ENCODE results near the gene EFCAB14.
A peak's percentile ranks its signal among the peaks of the same experiment; 100 is the strongest.
"Not testable (repeated sequence)": the region's sequence is repeated elsewhere in the genome, so short reads cannot be mapped to it uniquely, and the experiment has no call there.

Gene EFCAB14

DNA sequence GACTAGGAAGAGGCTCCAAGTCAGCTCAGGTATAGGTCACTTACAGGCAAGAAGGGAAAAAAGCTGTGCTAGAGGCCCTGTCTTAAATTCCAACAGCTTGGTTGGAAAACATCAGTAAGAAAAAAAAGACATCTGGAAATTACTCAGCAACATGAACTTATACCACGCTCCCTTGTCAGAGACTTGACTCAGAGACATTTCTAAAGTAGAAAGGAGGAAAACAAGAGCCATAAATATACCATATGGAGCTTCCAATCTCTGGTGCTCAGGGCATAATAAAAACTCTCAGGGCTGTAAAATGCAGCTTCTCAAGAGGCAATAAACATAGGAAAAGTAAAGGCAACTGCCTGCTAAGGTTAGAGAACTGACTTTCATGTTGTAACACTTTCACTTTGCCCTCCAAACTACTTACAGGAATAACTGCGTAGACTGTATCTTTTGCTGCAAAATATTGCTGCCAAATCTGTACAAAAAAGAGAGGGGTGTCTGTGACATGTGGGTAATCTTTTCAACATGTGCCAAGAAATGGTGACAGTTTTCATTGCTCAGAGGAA, 65.4 kb downstream of the EFCAB14 start:
- no peak for DNase-seq (ENCODE audit: low spot score)

DNA sequence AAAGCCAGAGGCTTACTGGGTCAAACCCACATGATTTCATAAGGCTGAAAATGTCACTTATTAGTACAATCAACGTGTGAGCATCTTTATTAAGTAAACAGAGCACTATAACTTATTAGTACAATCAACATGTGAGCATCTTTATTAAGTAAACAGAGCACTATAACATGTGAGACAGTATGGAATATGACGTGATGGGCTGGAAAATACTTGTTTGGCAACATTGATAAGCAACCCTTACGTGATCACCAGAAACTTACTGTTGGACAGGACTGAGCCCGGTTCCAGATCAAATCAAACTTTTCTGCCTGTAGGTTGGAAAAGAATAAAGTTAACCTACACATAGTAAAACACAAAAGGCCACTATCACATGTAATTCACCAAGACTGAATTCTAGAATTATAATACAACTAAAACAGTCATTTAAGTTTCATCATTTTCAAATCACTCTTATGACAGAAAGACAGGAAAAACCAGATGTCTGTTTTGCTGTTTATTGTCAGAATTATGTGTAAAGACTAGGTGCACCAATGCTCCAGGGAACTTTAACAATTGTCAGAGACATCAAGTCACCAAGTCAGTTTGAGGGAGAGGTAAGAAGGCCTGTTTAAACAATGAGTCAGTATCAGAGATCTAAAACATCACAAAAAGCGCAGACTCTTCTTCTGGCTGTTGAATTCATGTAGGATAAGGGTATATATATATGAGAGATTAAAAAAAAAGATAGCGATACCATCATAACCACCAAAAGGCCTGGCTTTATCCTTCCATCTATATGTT, 66.4 kb downstream of the EFCAB14 start:
- no peak for DNase-seq (ENCODE audit: low spot score)

DNA sequence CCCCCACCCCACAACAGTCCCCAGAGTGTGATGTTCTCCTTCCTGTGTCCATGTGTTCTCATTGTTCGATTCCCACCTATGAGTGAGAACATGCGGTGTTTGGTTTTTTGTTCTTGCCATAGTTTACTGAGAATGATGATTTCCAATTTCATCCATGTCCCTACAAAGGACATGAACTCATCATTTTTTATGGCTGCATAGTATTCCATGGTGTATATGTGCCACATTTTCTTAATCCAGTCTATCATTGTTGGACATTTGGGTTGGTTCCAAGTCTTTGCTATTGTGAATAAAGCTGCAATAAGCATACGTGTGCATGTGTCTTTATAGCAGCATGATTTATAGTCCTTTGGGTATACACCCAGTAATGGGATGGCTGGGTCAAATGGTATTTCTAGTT, 67.8 kb downstream of the EFCAB14 start:
- not testable (repeated sequence) for DNase-seq (ENCODE audit: low spot score)

DNA sequence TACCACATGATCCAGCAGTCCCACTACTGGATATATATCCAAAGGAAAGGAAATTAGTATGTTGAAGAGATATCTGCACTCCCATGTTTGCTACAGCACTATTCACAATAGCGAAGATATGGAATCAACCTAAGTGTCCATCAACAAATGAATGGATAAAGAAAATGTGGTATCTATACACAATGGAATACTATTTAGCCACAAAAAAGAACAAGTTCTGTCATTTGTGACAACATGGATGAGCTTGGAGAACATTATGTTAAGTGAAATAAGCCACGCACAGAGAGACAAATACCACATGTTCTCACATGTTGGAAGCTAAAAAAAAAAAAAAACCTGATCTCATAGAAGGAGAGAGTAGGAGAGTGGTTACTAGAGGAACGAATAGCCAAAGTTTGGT, 68.4 kb downstream of the EFCAB14 start:
- DNase-seq (ENCODE audit: low spot score), result no peak

DNA sequence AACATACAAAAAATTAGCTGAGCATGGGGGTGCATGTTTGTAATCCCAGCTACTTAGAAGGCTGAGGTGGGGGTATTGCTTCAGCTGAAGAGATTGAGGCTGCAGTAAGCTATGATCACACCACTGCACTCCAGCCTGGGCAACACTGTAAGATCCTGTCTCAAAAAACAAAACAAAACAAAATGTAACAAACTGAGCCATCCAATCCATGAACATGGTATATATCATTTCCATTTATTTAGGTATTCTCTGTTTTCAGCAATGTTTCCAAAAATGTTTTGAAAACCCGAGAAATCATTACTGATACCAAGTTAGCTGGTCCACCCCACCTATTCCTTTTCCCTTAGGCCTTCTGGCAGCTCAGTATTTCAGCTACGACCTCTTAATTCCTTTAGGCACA, 69.2 kb downstream of the EFCAB14 start:
- no peak for DNase-seq (ENCODE audit: low spot score)

DNA sequence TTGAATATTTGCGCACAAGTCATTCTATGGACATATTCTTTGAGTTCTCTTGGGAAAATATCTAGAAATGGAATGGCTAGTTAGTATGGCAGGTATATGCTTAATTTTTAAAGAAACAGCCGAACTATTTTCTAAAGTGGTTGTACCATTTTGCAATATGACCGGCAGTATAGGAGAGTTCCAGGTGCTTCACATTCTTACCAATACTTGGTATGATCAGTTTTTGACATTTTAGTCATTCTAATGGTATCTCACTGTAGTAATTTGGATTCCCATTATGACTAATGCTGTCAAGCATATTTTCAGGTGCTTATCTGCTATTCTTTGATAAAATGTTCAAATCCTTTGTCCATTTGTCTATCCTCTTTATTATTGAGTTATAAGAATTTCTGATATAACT, 71.3 kb downstream of the EFCAB14 start:
- DNase-seq (ENCODE audit: low spot score), result no peak

DNA sequence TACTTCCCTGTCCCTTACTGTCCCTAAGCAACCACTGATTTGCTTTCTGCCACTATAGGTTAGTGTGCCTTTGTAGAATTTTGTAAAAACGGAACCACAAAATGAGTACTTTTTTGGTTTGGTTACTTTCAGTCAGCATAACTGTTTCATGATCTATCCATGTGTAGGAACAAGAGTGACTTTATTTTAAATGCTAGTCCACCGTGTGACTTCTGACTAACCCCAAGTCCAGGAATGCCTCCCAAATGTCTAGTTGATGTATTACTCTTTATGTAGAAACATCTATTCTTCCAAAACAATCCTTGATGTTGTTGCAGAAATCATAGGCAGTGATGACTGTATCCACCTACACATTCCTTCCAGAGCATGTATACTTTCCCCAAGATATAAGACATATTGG, 72.1 kb downstream of the EFCAB14 start:
- no peak for DNase-seq (ENCODE audit: low spot score)

DNA sequence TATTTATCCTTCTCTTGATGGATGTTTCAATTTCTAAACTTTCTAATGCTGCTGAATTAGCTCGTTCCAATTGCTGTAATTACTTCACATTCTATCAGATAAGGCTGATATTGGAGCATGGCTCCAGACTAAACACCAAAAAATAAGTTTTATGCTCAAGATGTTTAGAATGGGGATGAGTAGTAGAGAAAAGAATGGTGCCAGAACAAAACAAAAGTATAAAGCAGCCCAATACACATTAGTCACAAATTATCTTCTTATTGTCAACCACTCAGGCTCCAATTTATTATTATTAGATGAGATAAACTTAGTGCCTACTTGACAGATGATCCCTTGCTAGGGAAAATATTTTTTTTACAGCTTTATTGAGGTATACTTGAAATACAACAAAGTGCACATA, 72.6 kb downstream of the EFCAB14 start:
- DNase-seq (ENCODE audit: low spot score), result no peak

DNA sequence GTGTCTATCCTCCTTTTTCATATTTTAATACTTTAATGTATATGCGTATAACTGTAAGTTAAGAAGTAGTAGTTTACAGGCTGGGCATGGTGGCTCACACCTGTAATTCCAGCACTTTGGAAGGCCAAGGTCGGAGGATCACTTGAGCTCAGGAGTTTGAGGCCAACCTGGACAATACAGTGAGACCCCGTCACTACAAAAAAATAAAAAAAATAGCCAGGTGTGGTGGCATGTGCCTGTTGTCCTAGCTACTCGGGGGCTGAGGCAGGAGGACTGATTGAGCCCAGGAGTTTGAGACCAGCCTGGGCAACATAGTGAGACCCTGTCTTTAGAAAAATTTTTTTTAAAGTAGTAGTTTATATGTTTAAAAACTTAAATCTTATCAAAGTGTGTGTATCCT, 73.1 kb downstream of the EFCAB14 start:
- no peak for DNase-seq (ENCODE audit: low spot score)

DNA sequence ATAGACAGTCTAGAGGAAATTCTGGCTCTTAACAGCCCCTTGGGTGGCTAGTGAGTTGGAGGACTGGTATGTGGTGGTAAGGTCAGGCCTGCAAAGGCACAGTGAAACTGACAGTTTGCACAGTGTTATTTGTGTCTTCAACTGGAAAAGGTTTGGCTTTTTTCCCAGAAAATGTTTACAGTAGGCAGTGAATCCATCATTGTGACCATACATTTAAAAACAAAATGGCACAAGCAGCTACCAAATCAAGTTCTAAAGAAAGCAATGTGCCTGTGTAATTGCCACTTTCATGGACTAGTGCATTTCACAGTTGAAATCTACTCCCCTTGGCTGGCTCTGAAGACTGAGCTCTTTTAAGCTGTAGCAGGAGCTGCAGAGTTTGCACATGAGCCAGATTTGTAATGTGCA, 75.5 kb downstream of the EFCAB14 start:
- DNase-seq (ENCODE audit: low spot score), result peak; percentile 81

DNA sequence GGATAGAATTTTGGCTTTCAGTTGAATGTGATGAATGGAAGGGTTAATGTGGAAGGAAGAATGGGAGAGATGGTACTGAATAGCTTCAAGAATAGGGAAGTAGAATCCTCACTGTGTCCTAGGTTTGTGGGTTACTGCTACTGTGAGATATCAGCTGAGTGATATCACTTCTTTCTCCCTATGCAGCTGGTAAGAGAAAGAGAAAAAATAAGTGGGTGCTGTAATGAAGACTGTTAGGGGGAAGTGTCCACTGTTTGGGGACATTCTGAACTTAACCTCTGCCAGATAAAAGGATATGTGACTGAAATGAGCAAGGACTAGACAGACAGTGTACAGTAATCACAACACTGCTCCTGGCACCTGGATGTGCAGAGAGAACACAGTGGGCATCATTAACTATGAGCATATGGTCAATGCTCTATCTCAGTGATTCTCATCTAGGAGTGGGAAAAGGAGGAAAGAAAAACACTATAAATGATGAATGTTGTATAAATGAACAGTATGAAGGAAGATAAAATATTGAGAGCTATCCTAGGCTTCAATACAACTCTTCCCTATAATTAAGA, 76.7 kb downstream of the EFCAB14 start:
- DNase-seq (ENCODE audit: low spot score), result peak; percentile 64

DNA sequence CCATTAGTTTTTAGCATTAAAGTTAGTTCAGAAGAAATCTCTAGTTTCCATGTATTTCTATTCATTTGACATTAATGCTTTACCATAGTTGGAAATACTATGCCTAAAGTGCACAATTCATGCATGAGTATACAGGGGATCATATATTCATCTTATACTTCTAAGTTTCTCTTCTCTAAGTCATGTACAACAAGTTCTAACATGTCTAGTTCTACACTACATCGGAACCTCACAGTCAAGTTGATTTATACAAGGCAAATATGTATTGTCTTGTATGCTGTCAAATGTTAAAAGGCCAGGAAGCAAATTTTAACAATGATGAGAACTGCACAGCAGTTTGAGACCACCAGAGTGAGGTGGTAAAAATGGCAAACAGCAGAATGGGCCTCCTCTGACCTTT, 79.4 kb downstream of the EFCAB14 start:
- DNase-seq (ENCODE audit: low spot score), result no peak

DNA sequence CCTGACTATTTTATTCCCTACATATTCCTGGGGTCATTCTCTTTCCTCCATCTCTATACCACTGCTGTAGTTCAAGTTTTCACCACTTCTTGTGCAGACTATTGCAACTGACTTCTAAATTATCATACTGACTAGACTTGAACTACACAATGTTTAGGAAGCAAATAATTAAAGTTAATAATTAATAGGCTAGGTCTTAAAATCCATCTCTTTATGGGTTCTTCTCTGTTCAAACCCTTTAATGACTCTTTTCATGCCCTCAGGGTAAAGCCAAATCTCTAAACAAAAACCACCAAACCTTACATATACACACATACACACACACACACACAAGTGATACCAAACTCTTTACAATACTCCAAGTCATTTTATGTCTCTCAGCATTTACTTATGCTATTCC, 80.0 kb downstream of the EFCAB14 start:
- DNase-seq (ENCODE audit: low spot score), result no peak

DNA sequence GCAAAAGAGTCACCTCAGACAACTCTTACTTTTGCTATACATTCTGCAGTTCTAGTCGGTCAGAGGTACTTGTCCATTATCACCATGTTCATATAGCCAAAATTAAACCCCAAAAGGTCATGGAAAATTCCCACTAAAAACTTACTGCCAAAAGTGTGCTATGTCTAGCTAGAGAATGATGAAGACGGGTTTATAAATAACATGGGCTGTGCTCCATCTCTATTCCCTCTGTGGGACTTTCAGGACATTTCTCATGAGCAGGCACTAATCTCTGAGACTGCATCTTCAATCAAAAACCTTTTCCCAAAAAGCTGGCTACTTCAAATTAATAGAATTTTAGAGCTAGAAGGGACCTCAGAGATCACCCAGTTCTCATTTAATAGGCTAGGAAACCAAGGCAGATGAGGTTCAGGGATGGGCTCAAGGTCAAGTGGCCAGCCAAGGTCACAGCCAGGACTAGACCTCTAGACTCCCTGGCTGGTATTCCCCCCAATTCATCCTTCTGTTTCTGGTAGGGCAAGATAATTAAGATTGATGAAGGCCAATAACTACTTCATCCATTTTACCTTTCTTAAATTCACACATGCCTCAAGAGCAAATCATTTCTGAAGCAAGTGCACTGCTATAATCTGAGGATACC, 81.3 kb downstream of the EFCAB14 start:
- peak; percentile 35 for DNase-seq (ENCODE audit: low spot score)

DNA sequence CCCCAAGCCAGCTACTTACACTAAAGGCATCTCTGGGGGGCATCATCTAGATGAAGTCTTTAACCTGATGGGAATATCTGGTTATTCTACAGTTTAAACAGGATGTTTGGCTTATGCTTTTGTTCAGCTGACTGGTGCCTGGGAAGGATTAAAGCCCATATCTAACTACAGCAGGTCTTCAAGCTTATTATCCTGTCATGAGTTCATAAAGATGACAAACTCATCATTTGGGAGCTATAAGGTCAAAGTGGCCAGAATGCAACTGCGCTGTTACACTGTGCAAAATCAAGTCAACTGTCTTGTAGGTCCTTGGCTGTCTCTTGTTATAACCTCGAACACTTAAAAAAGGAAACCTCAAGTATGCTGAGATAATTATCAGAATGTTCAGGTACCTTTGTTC, 83.7 kb downstream of the EFCAB14 start:
- no peak for DNase-seq (ENCODE audit: low spot score)

DNA sequence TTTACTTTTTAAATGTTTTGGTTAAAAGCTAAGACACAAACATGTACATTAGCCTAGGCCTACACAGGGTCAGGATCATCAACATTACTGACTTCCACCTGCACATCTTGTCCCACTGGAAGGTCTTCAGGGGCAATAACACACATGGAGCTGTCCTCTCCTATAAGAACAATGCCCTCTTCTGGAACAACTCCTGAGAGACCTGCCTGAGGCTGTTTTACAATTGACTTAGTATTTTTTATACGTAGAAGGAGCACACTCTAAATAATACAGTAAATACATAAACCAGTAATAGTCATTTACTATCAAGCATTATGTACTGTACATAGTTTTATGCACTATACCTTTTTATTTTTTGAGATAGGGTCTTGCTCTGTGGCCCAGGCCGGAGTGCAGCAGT, 88.2 kb downstream of the EFCAB14 start:
- DNase-seq (ENCODE audit: low spot score), result no peak
